Pancreas (tissue), 10 donors: ENCODE results near the gene MARF1. TPM values are rescaled to one million over a fixed set of nuclear protein-coding genes. Genes with fewer than 3 reads are reported as not detected.
"Not testable (repeated sequence)": the region's sequence is repeated elsewhere in the genome, so short reads cannot be mapped to it uniquely, and the experiment has no call there.

Source experiments
- ATAC-seq, 4 donors: fragments of 200-7000 bp; cut with Tn5 transposase; one replicate each; pipeline versions ENCODE4 v1.8.0 to v1.9.1; 2020; ENCODE audit warnings: mild to moderate bottlenecking in 4 of 4, moderate library complexity in 4 of 4
- DNase-seq, 6 donors: peaks; one replicate each; pipeline ENCODE4 v3.0.0-alpha.2; 2020
- FAIRE-seq: peaks from 2 replicates; lab custom pipeline; 2012; peaks lifted over from hg19 to GRCh38; lab: Jason Lieb, UNC
- H3K27ac ChIP-seq, 4 donors: fragments of 200-600 bp; sonication (generic); 1 replicate in 3 of 4; 2 replicates in 1 of 4; pipeline versions ENCODE4 v1.5.0 to v1.8.0; 2020
- H3K27me3 ChIP-seq, 4 donors: fragments of 200-600 bp; one replicate each; pipeline ENCODE4 v1.8.0; 2021
- H3K36me3 ChIP-seq, 3 donors: fragments of 200-600 bp; sonication (generic) in 1 of 3; one replicate each; pipeline versions ENCODE4 v1.5.0 to v1.8.0; 2020 to 2021
- H3K4me1 ChIP-seq, 3 donors: fragments of 200-600 bp; one replicate each; pipeline ENCODE4 v1.8.0; 2021
- H3K4me3 ChIP-seq, 4 donors: fragments of 200-600 bp; sonication (generic) in 2 of 4; one replicate each; pipeline versions ENCODE4 v1.5.0 to v1.8.0; 2020 to 2021
- H3K9me3 ChIP-seq, 4 donors: fragments of 200-600 bp; one replicate each; pipeline ENCODE4 v1.8.0; 2021
- CTCF ChIP-seq, 4 donors: fragments of 200-600 bp; sonication (generic) in 3 of 4; IDR thresholded peaks; one replicate each; pipeline versions ENCODE4 v1.5.0 to v1.8.0; 2021; ENCODE audit warnings: antibody characterized with exemption in 4 of 4
- WGBS, 2 donors: extraction: QIAGEN DNeasy Blood & Tissue Kit; methylation state at CpG; one replicate each; pipeline ENCODE4 v1.1.7; 2013; 5-methylcytosine and 5-hydroxymethylcytosine counted together
- intact Hi-C, 3 donors: fragments of 100-400 bp; cut with DNase I; formaldehyde crosslinking; loops; one replicate each; pipeline versions ENCODE4 v1.11.1 to v1.14.2; 2022
- polyA plus RNA-seq, 2 donors: library from polyadenylated mRNA; stranded (reverse); fragments of 200-250 nt; gene quantifications; one replicate each; pipeline ENCODE4 v1.2.3, GENCODE V29; 2013
- total RNA-seq, 6 donors: library from RNA; stranded (reverse); fragmentation: NEBNext Ultra II Directional in 4 of 6; extraction: Animal tissue kit (Norgen Biotek cat#: 25700) in 4 of 6; gene quantifications; one replicate each; pipeline versions ENCODE4 v1.2.1 to v1.2.4, GENCODE V29; 2021 to 2023
- donor health status: healthy with polysubstance abuse.
- donor health status: DM: no; HTN: no; CAD: no; lungs with moderate emphysema.
- donor health status: DM: no; HTN: no; CAD: no.
- donor health status: control.
- donor health status: control.
- donor health status: Bipolar disorder and iron deficiency.
- donor health status: DM: yes; HTN: yes; CAD: no.
- donor health status: DM: no; HTN: no; CAD: no.
- donor health status: DM: no; HTN: no; CAD: no.
- donor health status: DM: yes; HTN: yes; CAD: no.

MARF1 gene
- total and polyA plus RNA-seq, 8 donors: 17.3 to 65.3 (median 41.3) TPM

DNA sequence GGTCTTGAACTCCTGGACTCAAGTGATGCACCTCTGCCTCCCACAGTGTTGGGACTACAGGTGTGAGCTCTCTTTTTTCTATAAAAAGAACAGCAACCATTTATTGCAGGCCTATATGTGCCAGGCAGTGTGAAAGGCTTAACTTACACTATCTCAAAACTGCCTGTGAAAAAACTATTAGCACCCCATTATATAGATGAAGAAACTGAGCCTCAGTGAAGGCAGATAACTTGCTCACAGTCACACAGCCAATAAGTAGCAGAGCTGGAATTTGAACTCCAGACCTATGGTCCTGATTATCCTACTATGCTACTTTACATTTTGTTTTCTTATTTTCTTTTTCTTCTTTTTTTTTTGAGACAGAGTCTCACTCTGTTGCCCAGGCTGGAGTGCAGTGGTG lies 22.2 kb upstream of the MARF1 start:
- intact Hi-C loops: loop anchor here in 1 of 3 donors (10.0 kb wide), 1 partner anchor 50 kb away; no protein-coding TSS in a partner anchor
- no peak for FAIRE-seq

DNA sequence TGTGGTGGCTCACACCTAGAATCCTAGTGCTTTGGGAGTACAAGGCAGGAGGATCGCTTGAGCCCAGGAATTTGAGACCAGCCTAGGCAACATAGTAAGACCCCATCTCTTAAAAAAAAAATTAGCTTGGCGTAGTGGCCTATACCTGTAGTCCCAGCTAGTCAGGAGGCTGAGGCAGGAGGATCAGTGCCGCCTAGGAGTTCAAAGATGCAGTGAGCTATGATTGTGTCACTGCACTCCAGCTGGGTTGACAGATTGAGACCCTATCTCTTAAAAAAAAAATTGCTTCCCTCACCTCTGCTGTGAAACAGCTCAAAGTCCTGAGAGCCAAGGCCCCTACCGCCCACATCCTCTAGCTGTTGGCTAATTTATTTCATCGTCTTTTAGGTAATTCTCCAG lies 17.2 kb upstream of the MARF1 start:
- intact Hi-C loops: loop anchor here in 1 of 3 donors (10.0 kb wide), 1 partner anchor 55 kb away; no protein-coding TSS in a partner anchor
- Histone ChIP-seq H3K9me3 (no peaks in the 10 kb centered on the region), H3K4me1 (no peaks in the 10 kb centered on the region), H3K27ac (no peak overlapping the region), H3K4me3 (no peak overlapping the region), H3K36me3 (no peaks in the 10 kb centered on the region), H3K27me3 (no peaks in the 10 kb centered on the region)
- FAIRE-seq (no peak), DNase-seq (no peak), ATAC-seq (no peak)
- 93 to 96% methylated on average over 5 of the region's 5 CpGs for WGBS, 2 donors
- no peak for TF ChIP-seq CTCF (IDR thresholded peaks at IDR 0.05)

More for the DNA sequence above, 22.2 kb upstream of the MARF1 start:
- Histone ChIP-seq H3K27me3 (no peaks in the 10 kb centered on the region), H3K27ac (no peak overlapping the region), H3K36me3 (peaks cover 0 to 20% (median 0%) of the 10 kb centered on the region in 3 donors), H3K4me1 (no peaks in the 10 kb centered on the region), H3K4me3 (no peak overlapping the region), H3K9me3 (no peaks in the 10 kb centered on the region)
- no peak for DNase-seq
- ATAC-seq: no peak
- TF ChIP-seq CTCF (IDR thresholded peaks at IDR 0.05): no peak

DNA sequence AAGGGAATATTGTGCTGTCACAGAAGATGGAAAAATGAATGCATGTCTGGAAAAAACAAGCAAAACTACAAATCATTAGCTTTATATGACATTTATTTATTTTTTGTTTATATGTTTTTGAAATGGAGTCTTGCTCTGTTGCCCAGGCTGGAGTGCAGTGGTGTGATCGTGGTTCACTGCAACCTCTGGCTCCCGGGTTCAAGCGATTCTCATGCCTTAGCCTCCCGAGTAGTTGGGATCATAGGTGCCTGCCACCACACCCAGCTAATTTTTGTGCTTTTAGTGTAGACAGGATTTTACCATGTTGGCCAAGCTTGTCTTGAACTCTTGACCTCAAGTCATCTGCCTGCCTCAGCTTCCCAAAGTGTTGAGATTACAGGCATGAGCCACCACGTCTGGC lies 15.6 kb upstream of the MARF1 start:
- Histone ChIP-seq H3K27me3 (no peaks in the 10 kb centered on the region), H3K4me3 (no peak overlapping the region), H3K27ac (no peak overlapping the region), H3K9me3 (no peaks in the 10 kb centered on the region), H3K4me1 (no peaks in the 10 kb centered on the region), H3K36me3 (no peaks in the 10 kb centered on the region)
- 94 to 97% methylated on average over 5 of the region's 5 CpGs for WGBS, 2 donors
- intact Hi-C loops: no loop called here
- FAIRE-seq: no peak
- no peak for DNase-seq
- ATAC-seq: no peak
- TF ChIP-seq CTCF (IDR thresholded peaks at IDR 0.05): no peak

DNA sequence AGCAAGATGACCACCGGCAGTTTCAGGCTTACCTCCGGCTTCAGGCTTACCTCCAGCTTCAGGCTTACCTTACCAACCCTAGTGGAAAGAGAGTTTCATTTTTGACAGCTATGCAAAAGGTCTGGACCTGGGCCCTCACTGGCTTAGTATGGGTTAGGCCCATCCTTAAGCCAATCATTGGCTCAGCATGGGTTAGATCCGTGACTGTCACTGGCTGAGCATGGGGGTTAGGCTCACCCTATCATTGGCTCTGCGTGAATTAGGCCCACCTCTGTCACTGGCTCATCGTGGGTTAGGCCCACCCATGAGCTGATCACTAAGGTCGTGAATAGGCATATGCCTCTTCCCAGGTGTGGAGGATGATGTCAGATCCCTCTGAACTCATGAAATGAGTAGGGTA lies 15.2 kb upstream of the MARF1 start:
- FAIRE-seq (no peak), DNase-seq (no peak), ATAC-seq (no peak)
- 81 to 83% methylated on average over 6 of the region's 6 CpGs for WGBS, 2 donors
- Histone ChIP-seq H3K27me3 (no peaks in the 10 kb centered on the region), H3K36me3 (no peaks in the 10 kb centered on the region), H3K4me3 (no peak overlapping the region), H3K27ac (no peak overlapping the region), H3K9me3 (no peaks in the 10 kb centered on the region), H3K4me1 (no peaks in the 10 kb centered on the region)
- intact Hi-C loops: no loop called here
- no peak for TF ChIP-seq CTCF (IDR thresholded peaks at IDR 0.05)

DNA sequence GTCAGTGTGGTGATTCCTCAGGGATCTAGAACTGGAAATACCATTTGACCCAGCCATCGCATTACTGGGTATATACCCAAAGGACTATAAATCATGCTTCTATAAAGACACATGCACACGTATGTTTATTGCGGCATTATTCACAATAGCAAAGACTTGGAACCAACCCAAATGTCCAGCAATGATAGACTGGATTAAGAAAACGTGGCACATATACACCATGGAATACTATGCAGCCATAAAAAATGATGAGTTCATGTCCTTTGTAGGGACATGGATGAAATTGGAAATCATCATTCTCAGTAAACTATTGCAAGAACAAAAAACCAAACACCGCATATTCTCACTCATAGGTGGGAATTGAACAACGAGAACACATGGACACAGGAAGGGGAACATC lies 12.6 kb upstream of the MARF1 start:
- H3K27me3 ChIP-seq, intact Hi-C loops, H3K4me1 ChIP-seq, H3K9me3 ChIP-seq, DNase-seq, H3K4me3 ChIP-seq, H3K36me3 ChIP-seq, H3K27ac ChIP-seq, ATAC-seq, FAIRE-seq: not testable (repeated sequence)
- WGBS, 2 donors: 90 to 98% methylated on average over 3 of the region's 6 CpGs
